ENCODE measurements around the gene ECM1. TPM values are rescaled to one million over a fixed set of nuclear protein-coding genes. Genes with fewer than 3 reads are reported as not detected.

The ECM1 gene
- polyA plus RNA-seq, 1 donor (not counting 4 experiments of a cell fraction or from before 2014, with no cell fraction given), result 23.6 TPM

DNA sequence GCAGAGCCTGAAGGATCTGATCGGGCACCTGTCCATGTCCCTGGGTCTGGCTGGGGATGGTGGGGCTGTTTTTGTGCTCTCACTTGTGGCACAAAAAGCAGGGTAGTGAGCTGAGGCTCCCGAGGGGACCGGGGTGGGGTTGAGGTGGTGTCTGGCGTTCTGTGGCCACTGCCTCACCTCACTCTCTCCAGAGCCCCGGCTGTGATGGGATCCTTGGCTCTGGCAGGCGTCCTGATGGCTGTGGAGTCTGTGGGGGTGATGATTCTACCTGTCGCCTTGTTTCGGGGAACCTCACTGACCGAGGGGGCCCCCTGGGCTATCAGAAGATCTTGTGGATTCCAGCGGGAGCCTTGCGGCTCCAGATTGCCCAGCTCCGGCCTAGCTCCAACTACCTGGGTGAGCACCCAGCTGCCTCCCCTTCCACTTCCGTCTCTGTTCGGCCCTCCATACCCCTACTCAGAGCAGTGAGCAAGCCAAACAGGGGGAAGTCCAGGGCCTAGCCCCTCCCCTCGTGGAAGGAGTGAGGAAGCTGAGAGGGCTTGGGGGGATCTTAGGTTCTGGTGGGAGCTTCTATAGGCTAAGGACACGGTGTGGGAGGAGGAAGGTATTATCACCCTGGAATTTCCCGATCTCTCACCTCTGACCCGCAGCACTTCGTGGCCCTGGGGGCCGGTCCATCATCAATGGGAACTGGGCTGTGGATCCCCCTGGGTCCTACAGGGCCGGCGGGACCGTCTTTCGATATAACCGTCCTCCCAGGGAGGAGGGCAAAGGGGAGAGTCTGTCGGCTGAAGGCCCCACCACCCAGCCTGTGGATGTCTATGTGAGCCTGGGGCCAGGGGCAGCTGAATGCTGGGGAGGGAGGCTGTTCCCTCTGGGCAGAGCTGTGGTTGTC lies 48.3 kb downstream of the ECM1 start:
- TF ChIP-seq CTCF (optimal IDR thresholded peaks at IDR 0.05 in 1 of 3, IDR thresholded peaks at IDR 0.05 in 1 of 3, conservative IDR thresholded peaks at IDR 0.05 in 1 of 3; ENCODE audit: extremely low read depth in 1 of 3, insufficient read depth in 2 of 3, low read length in 3 of 3) (no peak), EZH2 (IDR thresholded peaks at IDR 0.05; ENCODE audit: low read length) (no peak)
- H3K27me3 ChIP-seq (ENCODE audit: control insufficient read depth, extremely low read depth, insufficient read depth, low read length), result no peaks in the 10 kb centered on the region
- FAIRE-seq (no peak), DNase-seq (ENCODE audit: low read depth, low spot score) (no peak)
- no peak overlapping the region for H3K9ac ChIP-seq (ENCODE audit: control insufficient read depth, extremely low read depth, insufficient read depth, low read length)
- dilution Hi-C loops (cut with MboI; ENCODE audit: extremely low pct_ligation_motif_present, low sequenced_read_pairs), result no loop called here
- no peak overlapping the region for H3K4me3 ChIP-seq (ENCODE audit: control insufficient read depth in 2 of 3, extremely low read depth in 1 of 3, insufficient read depth in 2 of 3, low read depth in 1 of 3, low read length in 3 of 3)
- peaks cover 20% of the 10 kb centered on the region for H3K4me1 ChIP-seq (ENCODE audit: control insufficient read depth, extremely low read depth, insufficient read depth, low read length)
- H3K36me3 ChIP-seq (ENCODE audit: control insufficient read depth in 2 of 2, extremely low read depth in 1 of 2, insufficient read depth in 2 of 2, low read length in 2 of 2), result peaks cover 0 to 4% of the 10 kb centered on the region in 2 experiments
- no peak overlapping the region for H3K4me2 ChIP-seq (ENCODE audit: control insufficient read depth, extremely low read depth, insufficient read depth, low read depth, low read length)
- H3K79me2 ChIP-seq (ENCODE audit: control insufficient read depth, insufficient read depth, low read length), result no peaks in the 10 kb centered on the region
- H2AFZ ChIP-seq (ENCODE audit: control insufficient read depth, low read length), result no peak overlapping the region
- H3K9me3 ChIP-seq (ENCODE audit: control insufficient read depth, low read depth, low read length), result no peaks in the 10 kb centered on the region
- H4K20me1 ChIP-seq (ENCODE audit: control insufficient read depth, extremely low read depth, insufficient read depth, low read length), result no peaks in the 10 kb centered on the region
- H3K9me1 ChIP-seq (ENCODE audit: control insufficient read depth, extremely low read depth, insufficient read depth, low read length), result peaks cover 3% of the 10 kb centered on the region
- H3K27ac ChIP-seq (ENCODE audit: control insufficient read depth, insufficient read depth, low read length), result no peak overlapping the region

DNA sequence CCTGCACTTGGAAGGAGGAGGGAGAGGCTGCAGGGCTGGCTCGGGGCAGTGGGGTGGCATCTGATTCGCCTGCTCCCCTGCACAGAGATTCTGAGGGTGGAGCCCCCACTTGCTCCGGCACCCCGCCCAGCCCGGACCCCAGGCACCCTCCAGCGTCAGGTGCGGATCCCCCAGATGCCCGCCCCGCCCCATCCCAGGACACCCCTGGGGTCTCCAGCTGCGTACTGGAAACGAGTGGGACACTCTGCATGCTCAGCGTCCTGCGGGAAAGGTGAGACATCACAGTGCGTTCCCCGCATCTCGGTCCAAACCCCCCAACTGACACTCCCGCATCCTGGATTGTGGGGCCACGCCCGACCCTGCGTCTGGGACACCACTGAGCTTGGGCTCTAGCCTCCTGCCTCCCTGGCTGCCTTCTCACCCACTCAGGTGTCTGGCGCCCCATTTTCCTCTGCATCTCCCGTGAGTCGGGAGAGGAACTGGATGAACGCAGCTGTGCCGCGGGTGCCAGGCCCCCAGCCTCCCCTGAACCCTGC lies 49.2 kb downstream of the ECM1 start:
- Histone ChIP-seq H2AFZ (ENCODE audit: control insufficient read depth, low read length) (no peak overlapping the region), H3K9me3 (ENCODE audit: control insufficient read depth, low read depth, low read length) (no peaks in the 10 kb centered on the region), H3K4me1 (ENCODE audit: control insufficient read depth, extremely low read depth, insufficient read depth, low read length) (peaks cover 21% of the 10 kb centered on the region), H3K9me1 (ENCODE audit: control insufficient read depth, extremely low read depth, insufficient read depth, low read length) (peaks cover 3% of the 10 kb centered on the region), H3K79me2 (ENCODE audit: control insufficient read depth, insufficient read depth, low read length) (no peaks in the 10 kb centered on the region), H4K20me1 (ENCODE audit: control insufficient read depth, extremely low read depth, insufficient read depth, low read length) (no peaks in the 10 kb centered on the region), H3K27me3 (ENCODE audit: control insufficient read depth, extremely low read depth, insufficient read depth, low read length) (no peaks in the 10 kb centered on the region), H3K36me3 (ENCODE audit: control insufficient read depth in 2 of 2, extremely low read depth in 1 of 2, insufficient read depth in 2 of 2, low read length in 2 of 2) (peaks cover 0 to 4% of the 10 kb centered on the region in 2 experiments), H3K4me3 (ENCODE audit: control insufficient read depth in 2 of 3, extremely low read depth in 1 of 3, insufficient read depth in 2 of 3, low read depth in 1 of 3, low read length in 3 of 3) (no peak overlapping the region), H3K4me2 (ENCODE audit: control insufficient read depth, extremely low read depth, insufficient read depth, low read depth, low read length) (no peak overlapping the region), H3K9ac (ENCODE audit: control insufficient read depth, extremely low read depth, insufficient read depth, low read length) (no peak overlapping the region), H3K27ac (ENCODE audit: control insufficient read depth, insufficient read depth, low read length) (no peak overlapping the region)
- FAIRE-seq, result no peak
- TF ChIP-seq CTCF (optimal IDR thresholded peaks at IDR 0.05 in 1 of 3, IDR thresholded peaks at IDR 0.05 in 1 of 3, conservative IDR thresholded peaks at IDR 0.05 in 1 of 3; ENCODE audit: extremely low read depth in 1 of 3, insufficient read depth in 2 of 3, low read length in 3 of 3), result no peak
- no peak for TF ChIP-seq EZH2 (IDR thresholded peaks at IDR 0.05; ENCODE audit: low read length)
- dilution Hi-C loops (cut with MboI; ENCODE audit: extremely low pct_ligation_motif_present, low sequenced_read_pairs), result no loop called here
- no peak for DNase-seq (ENCODE audit: low read depth, low spot score)

Measured in keratinocyte (primary cell).